EL (cell line): ENCODE data around the gene PHACTR3.
A peak's percentile ranks its signal among the peaks of the same experiment; 100 is the strongest.
"Not testable (repeated sequence)": the region's sequence is repeated elsewhere in the genome, so short reads cannot be mapped to it uniquely, and the experiment has no call there.

ENCODE experiments used
- DNase-seq: peaks from one replicate; pipeline ENCODE4 v3.0.0-alpha.2; 2016

Gene PHACTR3

GRCh38 chr20:59835448-59836395, 231.4 kb downstream of the PHACTR3 start:
- DNase-seq = peak; percentile 51

- DNase-seq = no peak
Observed at GRCh38 chr20:59836767-59837166, 232.4 kb downstream of the PHACTR3 start.

GRCh38 chr20:59837623-59838394, 233.5 kb downstream of the PHACTR3 start:
- DNase-seq = no peak

DNA sequence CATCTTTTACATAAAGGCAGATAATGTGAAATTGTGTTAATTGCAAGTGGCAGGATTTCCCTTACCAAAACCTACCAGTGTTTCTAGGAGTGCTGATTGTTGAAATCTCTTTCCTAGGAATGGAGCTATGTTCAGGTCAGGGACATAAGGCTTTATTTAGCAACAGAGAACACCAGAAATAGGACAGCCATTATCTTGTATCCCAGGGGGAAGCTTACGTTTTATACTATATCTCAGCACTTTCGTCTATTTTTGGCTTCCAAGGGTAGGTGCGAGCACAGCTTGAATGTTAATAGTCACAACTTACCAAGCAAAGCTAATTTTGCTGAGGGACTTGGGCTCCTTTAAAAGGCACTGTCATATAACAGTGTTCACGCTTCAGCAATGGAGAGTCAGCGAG, 235.1 kb downstream of the PHACTR3 start:
- no peak for DNase-seq

GRCh38 chr20:59845472-59845871, 241.1 kb downstream of the PHACTR3 start:
- DNase-seq = no peak

DNA sequence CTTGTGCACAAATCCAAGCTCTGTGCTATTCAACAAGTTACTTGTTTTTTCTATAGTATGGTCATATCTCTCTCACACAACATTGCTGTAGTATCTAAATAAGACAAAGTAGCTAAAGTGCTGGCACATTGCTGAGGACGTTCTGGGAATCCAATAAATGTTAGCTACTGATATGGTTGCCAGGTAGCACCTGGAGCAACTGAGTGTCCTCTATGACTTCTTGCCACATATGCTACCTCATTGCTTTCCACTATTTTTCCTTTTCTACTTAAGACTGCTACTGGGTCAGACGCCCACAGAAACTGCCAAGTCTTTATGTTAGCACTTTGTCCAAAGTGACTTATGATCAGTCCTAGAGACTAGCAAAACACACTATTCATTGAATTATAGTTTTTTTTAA, 243.8 kb downstream of the PHACTR3 start:
- no peak for DNase-seq

DNA sequence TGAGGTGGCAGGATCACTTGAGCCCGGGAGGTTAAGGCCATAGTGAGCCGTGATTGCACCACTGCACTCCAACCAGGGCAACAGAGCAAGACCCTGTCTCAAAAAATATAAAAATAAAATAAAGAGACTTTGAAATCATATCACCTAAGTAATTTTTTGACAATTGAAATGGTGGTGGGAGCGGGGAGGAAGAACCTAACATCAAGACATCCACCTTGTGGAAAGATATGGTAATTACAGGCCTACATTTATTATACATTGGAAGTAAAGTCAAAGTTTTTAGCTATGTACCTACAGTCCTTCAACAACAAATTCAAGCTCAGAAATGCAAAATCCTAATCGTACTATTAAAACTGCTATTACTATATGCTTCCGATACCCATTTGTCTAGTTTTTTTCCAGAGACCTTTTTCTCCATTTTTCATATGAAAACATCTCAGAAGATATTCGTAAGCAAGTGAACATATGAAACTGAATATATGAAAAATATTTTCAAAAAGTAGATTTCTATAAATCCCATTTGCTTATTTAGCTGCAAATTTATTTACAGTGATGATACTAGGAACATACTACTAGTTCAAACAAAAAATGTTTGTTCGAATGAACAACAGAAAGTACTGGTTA, 245.8 kb downstream of the PHACTR3 start:
- peak; percentile 37 for DNase-seq

DNA sequence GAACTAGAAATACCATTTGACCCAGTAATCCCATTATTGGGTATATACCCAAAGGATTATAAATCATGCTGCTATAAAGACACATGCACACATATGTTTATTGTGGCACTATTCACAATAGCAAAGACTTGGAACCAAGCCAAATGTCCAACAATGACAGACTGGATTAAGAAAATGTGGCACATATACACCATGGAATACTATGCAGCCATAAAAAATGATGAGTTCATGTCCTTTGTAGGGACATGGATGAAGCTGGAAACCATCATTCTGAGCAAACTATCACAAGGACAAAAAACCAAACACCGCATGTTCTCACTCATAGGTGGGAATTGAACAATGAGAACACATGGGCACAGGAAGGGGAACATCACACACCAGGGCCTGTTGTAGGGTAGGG, 252.2 kb downstream of the PHACTR3 start:
- not testable (repeated sequence) for DNase-seq

- DNase-seq = not testable (repeated sequence)
Observed at GRCh38 chr20:59856941-59857340, 252.6 kb downstream of the PHACTR3 start.

- no peak for DNase-seq
Observed at GRCh38 chr20:59857966-59858365, 253.6 kb downstream of the PHACTR3 start.

GRCh38 chr20:59858425-59858824, 254.1 kb downstream of the PHACTR3 start:
- DNase-seq = no peak

GRCh38 chr20:59861401-59861800, 257.1 kb downstream of the PHACTR3 start:
- DNase-seq = no peak

- DNase-seq = no peak
Observed at GRCh38 chr20:59863058-59863457, 258.7 kb downstream of the PHACTR3 start.

GRCh38 chr20:59864726-59865125, 260.4 kb downstream of the PHACTR3 start:
- no peak for DNase-seq

GRCh38 chr20:59866338-59866737, 262.0 kb downstream of the PHACTR3 start:
- no peak for DNase-seq

DNA sequence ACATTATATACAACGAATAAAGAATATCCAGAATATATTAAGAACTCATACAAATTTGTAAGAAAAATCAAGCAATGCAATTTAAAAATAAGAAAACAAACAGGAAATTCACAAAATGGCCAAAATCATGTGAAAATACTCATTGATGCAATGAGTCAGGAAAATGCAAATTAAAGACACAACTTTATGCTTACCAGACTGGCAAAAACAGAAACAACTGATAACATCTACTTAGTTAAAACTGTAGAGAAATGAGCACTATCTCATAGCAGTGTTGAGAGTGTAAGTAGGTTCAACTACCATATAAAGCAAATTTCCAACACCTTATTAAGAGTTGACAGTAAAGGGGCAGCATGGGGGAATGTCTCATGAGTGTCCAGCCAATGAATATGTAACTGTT, 266.8 kb downstream of the PHACTR3 start:
- no peak for DNase-seq

DNA sequence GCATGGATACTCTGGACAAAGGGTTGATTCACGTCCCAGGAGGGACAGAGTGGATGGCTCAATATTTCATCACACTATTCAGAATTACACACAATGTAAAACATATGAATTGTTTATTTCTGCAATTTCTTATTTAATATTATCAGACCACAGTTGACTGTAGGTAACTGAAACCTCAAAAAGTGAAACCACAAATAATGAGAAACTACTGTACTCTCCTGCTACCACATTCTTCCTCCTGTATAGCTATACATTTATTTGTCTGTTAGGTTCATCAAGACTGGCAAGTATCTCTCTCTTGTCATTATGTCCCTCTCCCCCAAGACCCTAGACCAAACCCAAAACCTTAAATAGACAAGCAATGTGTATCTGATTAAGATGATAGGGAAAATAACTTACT, 269.1 kb downstream of the PHACTR3 start:
- DNase-seq = no peak

- no peak for DNase-seq
Observed at GRCh38 chr20:59880198-59880597, 275.9 kb downstream of the PHACTR3 start.

- DNase-seq = no peak
Observed at GRCh38 chr20:59884494-59884893, 280.2 kb downstream of the PHACTR3 start.

DNA sequence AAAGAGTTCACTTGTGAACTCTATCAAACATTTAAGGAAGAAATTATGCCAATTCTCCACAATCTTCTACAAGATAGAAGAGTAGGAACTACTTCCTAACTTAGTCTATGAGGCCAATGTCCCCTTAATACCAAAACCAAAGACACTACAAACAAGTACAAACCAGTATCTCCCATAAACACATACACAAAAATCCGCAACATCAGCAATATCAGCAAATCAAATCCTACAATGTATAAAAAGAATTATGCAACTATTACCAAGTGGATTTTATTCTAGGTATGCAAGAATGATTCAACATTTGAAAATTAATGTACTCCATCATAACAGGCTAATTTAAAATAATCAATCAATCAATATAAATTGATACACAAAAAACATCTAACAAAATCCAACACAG, 283.7 kb downstream of the PHACTR3 start:
- DNase-seq = no peak

- not testable (repeated sequence) for DNase-seq
Observed at GRCh38 chr20:59890035-59890434, 285.7 kb downstream of the PHACTR3 start.

GRCh38 chr20:59891581-59891980, 287.2 kb downstream of the PHACTR3 start:
- no peak for DNase-seq

DNA sequence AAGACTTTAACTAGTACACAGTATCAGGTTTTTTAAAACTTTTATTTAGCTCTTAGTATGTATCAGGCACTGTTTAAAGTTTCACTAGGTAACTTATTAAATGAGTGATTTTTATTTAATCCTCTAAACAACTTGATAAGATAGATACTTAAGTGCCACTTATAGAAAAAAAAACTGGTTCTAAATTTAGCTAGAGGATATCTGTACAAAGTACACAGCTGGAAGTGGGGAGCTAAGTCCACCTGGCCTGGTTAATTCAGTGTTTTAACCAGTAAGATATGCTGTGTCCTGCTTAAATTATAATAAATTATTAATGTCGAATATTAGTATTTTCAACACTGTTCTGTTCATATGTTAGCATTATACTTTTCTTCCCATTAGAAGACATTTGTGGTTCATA, 291.6 kb downstream of the PHACTR3 start:
- DNase-seq = no peak
